DOHH2 (cell line): ENCODE measurements around the gene MOK.

ENCODE experiments used
- CTCF ChIP-seq: fragments of 200-600 bp; sonication (generic); IDR thresholded peaks from one replicate; pipeline ENCODE4 v1.5.1; 2014; ENCODE audit warnings: antibody characterized with exemption, mild to moderate bottlenecking, low read depth, low read length; ENCODE audit not compliant: poor library complexity, severe bottlenecking
- EZH2phosphoT487 ChIP-seq: fragments of 200-600 bp; sonication (generic); IDR thresholded peaks from 2 replicates; pipeline ENCODE4 v1.6.1; 2017; ENCODE audit warnings: borderline replicate concordance, mild to moderate bottlenecking, antibody characterized with exemption, low read length, moderate library complexity, mixed read lengths

- TF ChIP-seq CTCF (no peak), EZH2phosphoT487 (no peak)
Measured at GRCh38 chr14:102280376-102280962, 24.5 kb downstream of the MOK start.
